ENCODE data around the gene ME2. TPM values are rescaled to one million over a fixed set of nuclear protein-coding genes. Genes with fewer than 3 reads are reported as not detected.

Gene ME2
- total RNA-seq, 2 donors from 2014 or later = 72.8 to 74.4 TPM

DNA sequence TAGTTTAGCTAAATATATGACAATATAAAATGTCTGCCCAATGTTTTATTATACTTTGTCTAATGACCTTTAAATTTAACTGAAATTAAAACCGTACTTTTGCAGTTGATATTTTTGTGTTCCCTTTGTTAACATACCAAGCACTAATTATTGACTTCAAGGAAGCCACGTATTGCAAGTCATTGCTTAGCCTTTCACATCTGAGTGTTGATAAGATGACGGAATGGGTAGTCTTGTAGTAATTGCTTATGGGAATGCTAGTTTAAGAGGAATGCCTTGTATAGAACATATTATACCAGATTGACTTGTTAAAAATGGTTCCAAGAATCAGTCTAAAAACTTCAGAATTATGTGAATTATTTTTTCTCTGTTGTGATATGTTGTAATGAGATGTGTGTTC, 74.9 kb downstream of the ME2 start:
- Mint-ChIP-seq H3K4me3 (no peak overlapping the region), H3K27ac (no peak overlapping the region), H3K4me1 (no peaks in the 10 kb centered on the region), H3K27me3 (ENCODE audit: insufficient read depth) (no peaks in the 10 kb centered on the region), H3K9me3 (no peaks in the 10 kb centered on the region), H3K36me3 (ENCODE audit: low read depth) (no peaks in the 10 kb centered on the region)
- Histone ChIP-seq H3K27me3 (ENCODE audit: control insufficient read depth, insufficient read depth, low read length, poor library complexity, severe bottlenecking) (no peaks in the 10 kb centered on the region), H3K4me1 (ENCODE audit: control insufficient read depth, insufficient read depth, low read length) (no peaks in the 10 kb centered on the region), H3K9ac (ENCODE audit: extremely low read depth, low read length, poor library complexity, severe bottlenecking) (no peak overlapping the region), H3K27ac (ENCODE audit: low read depth, low read length) (no peak overlapping the region), H3K9me3 (ENCODE audit: control insufficient read depth, low read length) (no peaks in the 10 kb centered on the region), H3K4me3 (ENCODE audit: low read length) (no peak overlapping the region), H3K36me3 (ENCODE audit: control insufficient read depth, insufficient read depth, low read length) (peaks cover 9% of the 10 kb centered on the region)
- WGBS, 2 experiments (ENCODE audit: insufficient coverage in 1 of 2, insufficient read length in 1 of 2) = 87 to 100% methylated on average over 3 of the region's 3 CpGs
- TF ChIP-seq, protein P1, sequence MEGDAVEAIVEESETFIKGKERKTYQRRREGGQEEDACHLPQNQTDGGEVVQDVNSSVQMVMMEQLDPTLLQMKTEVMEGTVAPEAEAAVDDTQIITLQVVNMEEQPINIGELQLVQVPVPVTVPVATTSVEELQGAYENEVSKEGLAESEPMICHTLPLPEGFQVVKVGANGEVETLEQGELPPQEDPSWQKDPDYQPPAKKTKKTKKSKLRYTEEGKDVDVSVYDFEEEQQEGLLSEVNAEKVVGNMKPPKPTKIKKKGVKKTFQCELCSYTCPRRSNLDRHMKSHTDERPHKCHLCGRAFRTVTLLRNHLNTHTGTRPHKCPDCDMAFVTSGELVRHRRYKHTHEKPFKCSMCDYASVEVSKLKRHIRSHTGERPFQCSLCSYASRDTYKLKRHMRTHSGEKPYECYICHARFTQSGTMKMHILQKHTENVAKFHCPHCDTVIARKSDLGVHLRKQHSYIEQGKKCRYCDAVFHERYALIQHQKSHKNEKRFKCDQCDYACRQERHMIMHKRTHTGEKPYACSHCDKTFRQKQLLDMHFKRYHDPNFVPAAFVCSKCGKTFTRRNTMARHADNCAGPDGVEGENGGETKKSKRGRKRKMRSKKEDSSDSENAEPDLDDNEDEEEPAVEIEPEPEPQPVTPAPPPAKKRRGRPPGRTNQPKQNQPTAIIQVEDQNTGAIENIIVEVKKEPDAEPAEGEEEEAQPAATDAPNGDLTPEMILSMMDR (conservative IDR thresholded peaks at IDR 0.05) = no peak
- DNase-seq = no peak

DNA sequence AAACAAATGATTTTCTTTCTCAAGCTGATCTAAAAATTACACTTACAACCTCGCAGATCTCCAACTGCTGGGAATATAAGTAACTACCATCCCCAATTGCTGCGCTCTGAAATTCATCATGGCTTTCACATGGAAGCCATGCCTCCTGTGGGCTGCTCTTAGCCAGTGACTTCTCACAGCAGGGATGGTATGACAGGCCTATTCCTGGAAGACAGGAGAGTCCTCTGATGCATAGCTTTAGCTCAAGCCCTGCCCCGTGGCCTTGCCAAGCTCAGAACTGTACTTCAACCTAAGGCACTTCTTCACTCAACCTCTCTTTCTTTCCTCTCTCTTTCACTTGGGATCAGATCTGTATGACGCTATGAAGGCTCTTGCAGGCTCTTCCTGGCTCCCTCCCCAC, 76.3 kb downstream of the ME2 start:
- no peak overlapping the region for H3K9ac ChIP-seq (ENCODE audit: extremely low read depth, low read length, poor library complexity, severe bottlenecking)
- H3K9me3 Mint-ChIP-seq = peaks cover 1% of the 10 kb centered on the region
- no peaks in the 10 kb centered on the region for H3K27me3 Mint-ChIP-seq (ENCODE audit: insufficient read depth)
- H3K4me1 ChIP-seq (ENCODE audit: control insufficient read depth, insufficient read depth, low read length) = no peaks in the 10 kb centered on the region
- TF ChIP-seq, protein P1 (conservative IDR thresholded peaks at IDR 0.05) = no peak
- H3K27ac Mint-ChIP-seq = no peak overlapping the region
- H3K4me3 Mint-ChIP-seq = no peak overlapping the region
- H3K27ac ChIP-seq (ENCODE audit: low read depth, low read length) = no peak overlapping the region
- no peak overlapping the region for H3K4me3 ChIP-seq (ENCODE audit: low read length)
- WGBS, 2 experiments (ENCODE audit: insufficient coverage in 1 of 2, insufficient read length in 1 of 2) = 80 to 81% methylated on average over 3 to 4 of the region's 4 CpGs
- no peaks in the 10 kb centered on the region for H3K36me3 Mint-ChIP-seq (ENCODE audit: low read depth)
- no peaks in the 10 kb centered on the region for H3K27me3 ChIP-seq (ENCODE audit: control insufficient read depth, insufficient read depth, low read length, poor library complexity, severe bottlenecking)
- peaks cover under 1% of the 10 kb centered on the region for H3K9me3 ChIP-seq (ENCODE audit: control insufficient read depth, low read length)
- H3K36me3 ChIP-seq (ENCODE audit: control insufficient read depth, insufficient read depth, low read length) = peaks cover 3% of the 10 kb centered on the region
- DNase-seq = peak; percentile 62
- no peaks in the 10 kb centered on the region for H3K4me1 Mint-ChIP-seq

DNA sequence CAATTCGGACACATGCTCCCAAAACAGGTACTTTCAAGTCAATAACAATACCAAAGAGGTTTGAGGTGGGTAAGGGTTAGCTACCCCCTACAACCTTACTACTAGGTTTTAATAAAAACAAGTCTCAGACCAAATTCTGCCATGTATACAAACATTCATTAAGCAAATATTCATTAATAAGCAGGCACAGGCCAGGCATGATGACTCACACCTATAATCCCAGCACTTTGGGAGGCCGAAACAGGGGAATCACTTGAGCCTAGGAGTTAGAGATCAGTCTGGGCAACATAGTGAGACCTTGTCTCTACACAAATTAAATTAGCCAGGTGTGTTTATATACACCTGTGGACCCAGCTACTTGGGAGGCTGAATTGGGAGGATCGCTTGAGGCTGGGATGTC, 77.2 kb downstream of the ME2 start:
- Mint-ChIP-seq H3K27me3 (ENCODE audit: insufficient read depth) (no peaks in the 10 kb centered on the region), H3K27ac (no peak overlapping the region), H3K36me3 (ENCODE audit: low read depth) (peaks cover 3% of the 10 kb centered on the region), H3K4me1 (no peaks in the 10 kb centered on the region), H3K4me3 (no peak overlapping the region), H3K9me3 (peaks cover 7% of the 10 kb centered on the region)
- Histone ChIP-seq H3K4me3 (ENCODE audit: low read length) (no peak overlapping the region), H3K36me3 (ENCODE audit: control insufficient read depth, insufficient read depth, low read length) (no peaks in the 10 kb centered on the region), H3K27ac (ENCODE audit: low read depth, low read length) (no peak overlapping the region), H3K4me1 (ENCODE audit: control insufficient read depth, insufficient read depth, low read length) (no peaks in the 10 kb centered on the region), H3K9ac (ENCODE audit: extremely low read depth, low read length, poor library complexity, severe bottlenecking) (no peak overlapping the region), H3K9me3 (ENCODE audit: control insufficient read depth, low read length) (peaks cover 9% of the 10 kb centered on the region), H3K27me3 (ENCODE audit: control insufficient read depth, insufficient read depth, low read length, poor library complexity, severe bottlenecking) (no peaks in the 10 kb centered on the region)
- WGBS, 2 experiments (ENCODE audit: insufficient coverage in 1 of 2, insufficient read length in 1 of 2) = 98 to 100% methylated on average over 2 to 3 of the region's 3 CpGs
- TF ChIP-seq, protein P1 (conservative IDR thresholded peaks at IDR 0.05) = no peak
- DNase-seq = no peak
